Fibroblast of lung (primary cell): ENCODE data around the gene ROCK1. TPM values are rescaled to one million over a fixed set of nuclear protein-coding genes. Genes with fewer than 3 reads are reported as not detected.

Source experiments
- DNase-seq, 2 donors: peaks; one replicate each; pipeline versions ENCODE4 v3.0.0 to v3.0.0-alpha.2; 2010; ENCODE audit warnings: low read depth in 2 of 2
- H2AFZ ChIP-seq: 2 replicates; pipeline ENCODE4 v1.5.1; 2012; ENCODE audit warnings: low read length, control low read depth, inconsistent platforms
- H3K27ac ChIP-seq: 2 replicates; pipeline ENCODE4 v1.5.1; 2011; ENCODE audit warnings: low read length, control low read depth; ENCODE audit not compliant: insufficient read depth
- H3K27me3 ChIP-seq: 2 replicates; pipeline ENCODE4 v1.5.1; 2011; ENCODE audit warnings: mild to moderate bottlenecking, low read length; ENCODE audit not compliant: control insufficient read depth, insufficient read depth
- H3K36me3 ChIP-seq: 2 replicates; pipeline ENCODE4 v1.5.1; 2011; ENCODE audit warnings: low read length; ENCODE audit not compliant: control insufficient read depth, insufficient read depth
- H3K4me1 ChIP-seq: 2 replicates; pipeline ENCODE4 v1.5.1; 2011; ENCODE audit warnings: low read length; ENCODE audit not compliant: control insufficient read depth, insufficient read depth; ENCODE audit errors: extremely low read depth
- H3K4me2 ChIP-seq: 2 replicates; pipeline ENCODE4 v1.5.1; 2011; ENCODE audit warnings: low read length, control low read depth; ENCODE audit not compliant: insufficient read depth; ENCODE audit errors: extremely low read depth
- H3K4me3 ChIP-seq, 4 experiments: fragments of 200-600 bp in 1 of 4; sonication (generic) in 1 of 4; replicated peaks in 1 of 4; 2 replicates each; pipeline ENCODE4 v1.5.1; 2011 to 2016; ENCODE audit warnings: low read length in 4 of 4, low read depth in 3 of 4, mild to moderate bottlenecking in 3 of 4, control low read depth in 2 of 4, inconsistent platforms in 1 of 4, mixed read lengths in 1 of 4; ENCODE audit not compliant: insufficient read depth in 1 of 4; ENCODE audit errors: control extremely low read depth in 1 of 4
- H3K79me2 ChIP-seq: 2 replicates; pipeline ENCODE4 v1.5.1; 2012; ENCODE audit warnings: mild to moderate bottlenecking, low read length, inconsistent platforms; ENCODE audit not compliant: control insufficient read depth, insufficient read depth
- H3K9ac ChIP-seq: 2 replicates; pipeline ENCODE4 v1.5.1; 2011; ENCODE audit warnings: mild to moderate bottlenecking, low read length, control low read depth; ENCODE audit not compliant: insufficient read depth
- H3K9me3 ChIP-seq: 2 replicates; pipeline ENCODE4 v1.5.1; 2012; ENCODE audit warnings: low read depth, low read length; ENCODE audit not compliant: control insufficient read depth, insufficient read depth
- H4K20me1 ChIP-seq: 2 replicates; pipeline ENCODE4 v1.5.1; 2011; ENCODE audit warnings: low read length; ENCODE audit not compliant: control insufficient read depth, insufficient read depth; ENCODE audit errors: extremely low read depth
- EZH2 ChIP-seq: IDR thresholded peaks from 2 replicates; pipeline ENCODE4 v1.5.1; 2012; ENCODE audit warnings: low read length, control low read depth, mild to moderate bottlenecking; ENCODE audit errors: missing control alignments
- polyA plus RNA-seq, 2 donors: library from polyadenylated mRNA; depleted of rRNA in 1 of 2; stranded (reverse) in 1 of 2; unstranded in 1 of 2; fragments of >200 nt; gene quantifications; 2 replicates each; pipeline ENCODE4 v1.2.1, GENCODE V29; 2011 to 2012; ENCODE audit warnings: missing spikeins in 1 of 2
- total RNA-seq: library from RNA; depleted of rRNA; stranded (reverse); fragments of >200 nt; gene quantifications from 2 replicates; pipeline ENCODE4 v1.2.1, GENCODE V29; 2014
- TF ChIP-seq, protein P1 (sequence below), 2 donors: IDR thresholded peaks in 1 of 2; conservative IDR thresholded peaks in 1 of 2; 1 replicate in 1 of 2; 2 replicates in 1 of 2; pipeline ENCODE4 v1.5.1; 2011 to 2012; ENCODE audit warnings: low read length in 2 of 2, control low read depth in 1 of 2, inconsistent platforms in 1 of 2, low read depth in 1 of 2, mild to moderate bottlenecking in 1 of 2

Gene ROCK1
- total and polyA plus RNA-seq, 2 donors (not counting 1 experiment from before 2014, with no cell fraction given), result 33.2 to 55.2 TPM

DNA sequence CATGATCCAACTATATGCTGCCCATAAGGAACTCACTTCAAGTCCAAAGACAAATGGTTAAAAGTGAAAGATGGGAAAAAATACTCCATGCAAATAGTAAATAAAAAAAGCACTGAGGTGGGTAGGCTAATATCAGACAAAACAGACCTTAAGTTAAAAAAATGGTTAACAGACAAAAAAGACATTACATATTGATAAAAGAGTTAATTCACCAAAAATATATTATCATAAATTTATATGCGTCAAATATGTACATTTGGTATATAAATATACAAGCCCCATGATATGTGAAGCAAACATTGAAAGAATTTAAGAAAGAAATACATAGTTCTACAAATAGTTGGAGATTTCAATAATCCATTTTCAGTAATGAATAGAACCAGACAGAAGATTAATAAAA, 31.0 kb downstream of the ROCK1 start:
- no peak overlapping the region for H3K4me2 ChIP-seq
- DNase-seq, result no peak
- TF ChIP-seq, protein P1, sequence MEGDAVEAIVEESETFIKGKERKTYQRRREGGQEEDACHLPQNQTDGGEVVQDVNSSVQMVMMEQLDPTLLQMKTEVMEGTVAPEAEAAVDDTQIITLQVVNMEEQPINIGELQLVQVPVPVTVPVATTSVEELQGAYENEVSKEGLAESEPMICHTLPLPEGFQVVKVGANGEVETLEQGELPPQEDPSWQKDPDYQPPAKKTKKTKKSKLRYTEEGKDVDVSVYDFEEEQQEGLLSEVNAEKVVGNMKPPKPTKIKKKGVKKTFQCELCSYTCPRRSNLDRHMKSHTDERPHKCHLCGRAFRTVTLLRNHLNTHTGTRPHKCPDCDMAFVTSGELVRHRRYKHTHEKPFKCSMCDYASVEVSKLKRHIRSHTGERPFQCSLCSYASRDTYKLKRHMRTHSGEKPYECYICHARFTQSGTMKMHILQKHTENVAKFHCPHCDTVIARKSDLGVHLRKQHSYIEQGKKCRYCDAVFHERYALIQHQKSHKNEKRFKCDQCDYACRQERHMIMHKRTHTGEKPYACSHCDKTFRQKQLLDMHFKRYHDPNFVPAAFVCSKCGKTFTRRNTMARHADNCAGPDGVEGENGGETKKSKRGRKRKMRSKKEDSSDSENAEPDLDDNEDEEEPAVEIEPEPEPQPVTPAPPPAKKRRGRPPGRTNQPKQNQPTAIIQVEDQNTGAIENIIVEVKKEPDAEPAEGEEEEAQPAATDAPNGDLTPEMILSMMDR (conservative IDR thresholded peaks at IDR 0.05 in 1 of 2, IDR thresholded peaks at IDR 0.05 in 1 of 2; ENCODE audit: low read depth in 1 of 2, low read length in 2 of 2), result no peak
- no peak for TF ChIP-seq EZH2
- H3K79me2 ChIP-seq, result peaks cover 96% of the 10 kb centered on the region
- H3K27me3 ChIP-seq, result no peaks in the 10 kb centered on the region
- no peaks in the 10 kb centered on the region for H3K9me3 ChIP-seq
- no peaks in the 10 kb centered on the region for H3K36me3 ChIP-seq
- peaks cover 3% of the 10 kb centered on the region for H4K20me1 ChIP-seq
- H3K27ac ChIP-seq, result no peak overlapping the region
- no peaks in the 10 kb centered on the region for H3K4me1 ChIP-seq
- no peak overlapping the region for H2AFZ ChIP-seq
- H3K9ac ChIP-seq, result no peak overlapping the region
- H3K4me3 ChIP-seq, result no peak overlapping the region

DNA sequence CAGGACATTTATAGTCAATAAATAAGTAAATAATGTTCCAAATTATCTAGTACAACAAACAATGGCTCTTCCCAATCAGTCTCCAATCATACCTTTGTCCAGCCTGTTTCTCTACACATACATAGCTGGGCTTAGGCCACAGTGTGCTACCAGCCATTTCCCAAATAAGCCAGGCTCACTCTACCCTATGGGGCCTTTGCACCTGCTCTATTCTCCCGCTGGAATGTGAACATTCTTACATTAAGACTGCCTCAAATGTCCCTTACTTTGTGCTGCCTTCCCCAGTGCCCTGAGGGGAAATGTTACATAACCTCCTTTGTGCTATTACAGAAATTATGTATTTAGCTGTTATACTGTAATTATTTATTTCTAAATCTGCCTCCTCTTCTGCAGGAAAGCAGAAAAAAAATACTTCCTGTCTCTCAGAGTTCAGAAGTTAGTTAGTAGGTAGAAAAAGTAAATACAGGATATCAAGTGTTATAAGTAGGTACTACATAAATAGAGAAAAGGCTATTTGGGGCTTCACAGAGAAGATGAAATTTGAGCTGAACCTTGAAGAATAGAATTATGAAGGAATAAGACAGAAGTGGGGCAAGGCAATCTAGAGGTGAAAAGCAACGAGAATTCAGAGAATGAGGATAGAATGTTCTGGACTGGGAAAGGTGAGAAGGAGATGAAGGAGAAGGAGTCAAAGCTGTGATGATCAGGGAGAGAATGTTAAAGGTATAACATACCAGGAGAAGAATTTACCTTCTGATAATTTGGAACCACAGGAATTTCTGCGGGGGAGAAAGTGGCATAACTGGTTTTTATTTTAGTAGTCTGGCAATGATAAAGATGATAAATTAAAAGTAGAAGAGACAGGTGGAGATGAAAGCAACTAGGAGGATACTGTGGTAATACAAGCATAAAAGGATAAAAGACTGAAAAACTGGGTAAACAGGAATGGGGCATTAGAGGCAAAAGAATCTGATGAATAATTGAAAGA, 37.0 kb downstream of the ROCK1 start:
- Histone ChIP-seq H3K9me3 (no peaks in the 10 kb centered on the region), H3K36me3 (no peaks in the 10 kb centered on the region), H3K9ac (no peak overlapping the region), H4K20me1 (peaks cover 2% of the 10 kb centered on the region), H3K27ac (no peak overlapping the region), H3K4me1 (no peaks in the 10 kb centered on the region), H3K79me2 (peaks cover 83% of the 10 kb centered on the region), H3K27me3 (no peaks in the 10 kb centered on the region), H3K4me2 (no peak overlapping the region), H2AFZ (no peak overlapping the region), H3K4me3 (no peak overlapping the region)
- no peak for DNase-seq
- TF ChIP-seq, protein P1 (conservative IDR thresholded peaks at IDR 0.05 in 1 of 2, IDR thresholded peaks at IDR 0.05 in 1 of 2; ENCODE audit: low read depth in 1 of 2, low read length in 2 of 2), result no peak
- TF ChIP-seq EZH2, result no peak

DNA sequence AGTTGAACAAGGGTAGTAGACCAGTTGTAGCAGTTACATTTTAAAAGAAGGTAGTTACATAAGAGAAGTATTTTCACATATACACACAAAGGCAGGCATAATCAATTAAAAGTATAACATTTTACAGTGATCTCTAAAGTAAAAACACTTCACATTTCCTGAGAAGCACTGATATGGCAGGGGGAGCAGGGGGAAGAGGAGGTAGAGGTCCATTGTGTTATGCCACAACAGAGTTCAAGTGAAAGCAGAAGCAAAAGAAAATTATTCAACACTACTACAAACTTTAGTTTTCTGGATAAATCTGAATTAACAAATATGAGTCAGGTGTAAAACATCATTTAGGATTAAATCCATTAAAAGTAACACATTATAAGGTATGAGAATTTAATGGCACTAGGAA, 38.4 kb downstream of the ROCK1 start:
- Histone ChIP-seq H3K36me3 (no peaks in the 10 kb centered on the region), H3K9me3 (no peaks in the 10 kb centered on the region), H3K27ac (no peak overlapping the region), H3K79me2 (peaks cover 71% of the 10 kb centered on the region), H3K4me1 (no peaks in the 10 kb centered on the region), H3K9ac (no peak overlapping the region), H2AFZ (no peak overlapping the region), H4K20me1 (peaks cover 2% of the 10 kb centered on the region), H3K27me3 (no peaks in the 10 kb centered on the region), H3K4me3 (no peak overlapping the region), H3K4me2 (no peak overlapping the region)
- TF ChIP-seq EZH2, result no peak
- no peak for DNase-seq
